Measurements from ENCODE around the gene PDE9A. TPM values are rescaled to one million over a fixed set of nuclear protein-coding genes. Genes with fewer than 3 reads are reported as not detected.

The PDE9A gene
- total RNA-seq, 1 donor = not detected

DNA sequence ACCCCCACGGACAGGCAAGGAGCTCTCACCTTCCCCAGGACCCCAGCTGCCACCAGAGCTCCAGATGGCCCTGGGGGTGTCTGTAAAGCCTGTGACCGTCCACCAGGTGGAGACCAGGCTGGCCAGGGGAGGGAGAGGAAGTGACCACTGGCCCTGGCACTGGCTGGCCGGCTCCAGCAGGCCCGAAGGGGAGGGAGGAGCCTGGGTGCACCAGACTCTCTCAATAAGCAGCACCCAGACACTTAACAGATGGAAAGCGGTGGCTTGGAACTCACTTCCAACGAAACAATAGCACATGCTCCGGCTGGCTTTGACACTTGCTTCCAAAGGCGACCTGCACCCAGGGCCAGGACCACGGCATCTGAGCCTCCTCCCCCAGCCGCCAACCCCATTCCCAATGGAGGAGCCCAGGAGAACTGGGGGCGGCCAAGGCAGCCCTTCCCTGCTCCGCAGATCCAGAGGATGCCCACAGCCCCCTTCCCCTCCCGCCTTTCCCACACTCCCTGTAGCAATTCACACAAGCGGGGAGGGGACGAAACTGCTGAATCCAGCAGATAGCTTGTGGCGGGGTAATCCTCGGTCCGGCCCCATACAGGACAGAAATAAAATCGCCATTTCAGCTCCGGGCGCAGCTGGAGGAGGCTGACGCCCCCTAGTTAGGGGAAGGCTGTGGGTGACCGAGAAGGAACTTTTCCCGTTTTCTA, 742 bp upstream of the PDE9A start:
- no peak for DNase-seq (ENCODE audit: low read depth)
- no peak overlapping the region for H3K4me3 ChIP-seq (ENCODE audit: low read depth, low read length)
- TF ChIP-seq, protein P1, sequence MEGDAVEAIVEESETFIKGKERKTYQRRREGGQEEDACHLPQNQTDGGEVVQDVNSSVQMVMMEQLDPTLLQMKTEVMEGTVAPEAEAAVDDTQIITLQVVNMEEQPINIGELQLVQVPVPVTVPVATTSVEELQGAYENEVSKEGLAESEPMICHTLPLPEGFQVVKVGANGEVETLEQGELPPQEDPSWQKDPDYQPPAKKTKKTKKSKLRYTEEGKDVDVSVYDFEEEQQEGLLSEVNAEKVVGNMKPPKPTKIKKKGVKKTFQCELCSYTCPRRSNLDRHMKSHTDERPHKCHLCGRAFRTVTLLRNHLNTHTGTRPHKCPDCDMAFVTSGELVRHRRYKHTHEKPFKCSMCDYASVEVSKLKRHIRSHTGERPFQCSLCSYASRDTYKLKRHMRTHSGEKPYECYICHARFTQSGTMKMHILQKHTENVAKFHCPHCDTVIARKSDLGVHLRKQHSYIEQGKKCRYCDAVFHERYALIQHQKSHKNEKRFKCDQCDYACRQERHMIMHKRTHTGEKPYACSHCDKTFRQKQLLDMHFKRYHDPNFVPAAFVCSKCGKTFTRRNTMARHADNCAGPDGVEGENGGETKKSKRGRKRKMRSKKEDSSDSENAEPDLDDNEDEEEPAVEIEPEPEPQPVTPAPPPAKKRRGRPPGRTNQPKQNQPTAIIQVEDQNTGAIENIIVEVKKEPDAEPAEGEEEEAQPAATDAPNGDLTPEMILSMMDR (IDR thresholded peaks at IDR 0.05; ENCODE audit: insufficient read depth, low read length) = peak; percentile 7

DNA sequence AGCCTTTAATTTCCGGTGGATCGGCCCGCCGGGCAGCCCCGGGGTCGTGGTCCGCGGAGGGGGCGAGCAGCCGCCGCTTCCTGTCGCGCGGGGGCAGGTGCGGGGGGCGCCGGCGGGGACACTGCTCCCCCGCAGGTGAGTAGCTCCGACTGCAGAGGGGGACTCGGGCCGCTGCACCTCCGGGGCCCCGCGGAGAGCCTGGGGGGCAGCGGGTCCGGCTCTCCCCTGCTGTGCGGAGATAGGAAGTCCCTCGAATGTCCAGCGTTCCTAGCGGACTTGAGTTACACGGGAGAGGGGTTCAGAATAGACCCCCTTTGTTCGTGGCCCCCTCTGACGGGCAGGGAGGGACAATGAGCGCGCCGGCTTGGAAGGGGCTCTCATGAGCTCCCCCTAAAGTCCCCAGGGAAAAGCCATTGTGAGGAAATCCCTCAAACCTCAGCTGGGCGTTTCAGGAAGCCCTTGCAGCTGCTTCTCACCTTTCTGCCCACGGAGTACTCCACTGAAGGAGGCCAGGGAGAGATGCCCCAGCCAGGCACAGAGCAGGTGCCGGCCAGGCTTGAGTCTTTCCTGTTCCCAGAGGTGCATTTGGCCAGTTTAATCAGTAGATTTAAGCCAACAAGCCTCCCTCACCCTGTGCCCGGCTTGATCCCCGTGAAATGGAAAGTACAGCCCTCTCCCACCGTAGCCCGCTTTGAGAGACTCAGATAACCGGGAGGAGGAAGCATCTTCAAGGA, 925 bp downstream of the PDE9A start:
- H3K4me3 ChIP-seq (ENCODE audit: low read depth, low read length) = no peak overlapping the region
- TF ChIP-seq, protein P1 (IDR thresholded peaks at IDR 0.05; ENCODE audit: insufficient read depth, low read length) = no peak
- DNase-seq (ENCODE audit: low read depth) = no peak

DNA sequence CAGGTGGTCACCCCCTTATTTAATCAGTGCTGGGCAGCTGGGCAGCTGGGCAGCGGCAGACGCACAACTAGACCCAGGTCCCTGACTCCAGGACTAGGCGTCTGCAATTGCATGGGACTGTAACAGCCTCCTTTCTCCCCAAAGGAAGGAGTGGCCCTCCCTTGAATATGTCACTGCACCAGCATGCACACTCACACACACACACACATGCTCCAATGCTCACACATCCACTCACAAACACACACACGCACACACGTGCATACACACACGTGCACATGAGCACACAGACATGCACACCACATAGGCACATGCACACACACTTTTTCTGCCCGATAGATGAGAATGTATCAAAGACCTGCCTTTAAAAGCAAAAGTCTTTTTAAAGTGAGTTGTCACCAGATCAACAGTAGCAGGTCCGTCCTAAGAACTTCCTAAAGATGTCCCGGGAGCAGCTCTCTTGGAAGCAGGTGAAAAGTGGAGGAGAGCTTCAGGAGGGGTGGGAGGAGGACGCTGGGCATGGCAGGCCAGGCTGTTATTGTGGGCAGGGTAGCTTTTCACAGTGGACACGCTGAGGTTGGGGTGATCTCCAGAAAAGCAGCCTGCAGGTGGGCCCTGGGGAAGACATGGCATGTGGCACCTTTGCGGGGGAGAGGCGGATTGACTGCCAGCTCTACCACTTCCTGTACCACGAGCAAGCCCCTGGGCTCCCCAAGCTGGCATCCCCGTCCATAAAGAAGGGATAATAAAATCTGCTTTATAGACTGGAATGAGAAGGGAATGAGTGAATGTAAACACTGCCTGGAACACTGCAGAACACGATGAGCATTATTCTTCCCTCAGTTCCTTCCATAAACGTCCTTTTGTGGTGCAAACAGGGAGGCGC, 1.7 kb downstream of the PDE9A start:
- TF ChIP-seq, protein P1 (IDR thresholded peaks at IDR 0.05; ENCODE audit: insufficient read depth, low read length) = no peak
- no peak overlapping the region for H3K4me3 ChIP-seq (ENCODE audit: low read depth, low read length)
- no peak for DNase-seq (ENCODE audit: low read depth)

DNA sequence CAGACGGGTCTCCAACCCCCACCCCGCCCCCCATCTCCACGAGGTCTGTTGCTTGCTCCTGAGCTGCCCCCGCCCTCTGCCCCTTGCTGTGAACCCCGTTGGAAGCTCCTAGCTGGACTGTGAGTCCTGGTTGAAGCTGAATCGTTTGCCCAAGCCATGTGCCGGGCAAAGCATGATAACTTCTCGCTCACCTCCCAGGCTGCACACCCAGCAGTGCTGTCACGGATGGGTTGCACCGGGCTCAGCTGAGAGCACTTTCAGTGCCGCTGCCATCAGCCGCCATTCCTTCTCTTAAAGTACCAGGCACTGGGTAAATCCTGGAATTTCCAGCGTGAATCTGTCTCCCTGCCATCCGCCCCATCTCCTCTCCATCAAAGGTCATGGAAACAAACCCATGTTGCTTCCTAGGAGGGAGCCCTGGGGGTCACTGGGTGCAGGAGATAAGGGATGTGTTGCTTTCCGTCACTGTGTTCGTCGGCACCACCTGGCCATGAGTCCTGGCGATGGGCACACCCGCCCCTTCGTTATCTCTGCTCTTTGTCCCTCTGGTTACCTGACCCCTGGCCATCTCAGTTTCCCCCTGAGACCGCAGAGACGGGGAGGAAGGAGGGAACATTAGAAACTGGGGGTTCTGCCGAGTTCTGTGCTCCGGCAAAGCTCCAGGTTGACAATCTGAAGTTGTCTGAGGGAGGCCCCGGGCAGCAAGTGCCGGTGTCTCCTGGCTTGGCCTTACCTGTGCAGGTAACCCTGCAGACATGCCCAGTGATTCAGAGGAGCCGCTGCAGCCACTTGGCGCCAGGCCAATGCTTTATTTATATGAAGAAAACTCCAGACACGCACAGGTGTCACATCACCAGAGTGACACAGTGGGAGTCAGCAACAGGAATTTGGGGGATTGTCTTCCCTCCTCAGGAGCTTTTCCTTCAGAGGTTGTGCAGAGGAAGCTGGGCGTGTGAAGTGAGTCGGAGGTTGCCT, 2.7 kb downstream of the PDE9A start:
- no peak overlapping the region for H3K4me3 ChIP-seq (ENCODE audit: low read depth, low read length)
- no peak for DNase-seq (ENCODE audit: low read depth)
- TF ChIP-seq, protein P1 (IDR thresholded peaks at IDR 0.05; ENCODE audit: insufficient read depth, low read length) = no peak

DNA sequence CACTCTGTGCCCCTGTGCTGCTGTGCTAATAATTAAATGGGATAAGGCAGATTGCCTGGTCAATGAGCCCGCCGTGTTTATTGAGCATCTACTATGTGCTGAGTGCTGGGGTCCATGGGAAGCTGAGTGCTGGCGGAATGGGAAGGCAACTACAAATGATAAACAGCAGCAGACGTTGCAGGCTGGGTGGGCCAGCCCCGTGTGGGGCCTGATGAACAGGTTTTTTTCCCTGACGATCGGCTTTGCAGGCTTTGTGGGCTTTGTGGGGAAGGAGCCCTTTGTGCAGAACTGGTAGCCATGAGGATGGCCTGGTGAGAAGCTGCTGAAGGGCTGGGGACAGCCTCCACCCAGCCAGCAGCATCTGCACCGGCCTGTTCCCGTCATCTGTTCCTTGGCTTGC, 3.5 kb downstream of the PDE9A start:
- no peak for DNase-seq (ENCODE audit: low read depth)
- TF ChIP-seq, protein P1 (IDR thresholded peaks at IDR 0.05; ENCODE audit: insufficient read depth, low read length) = no peak
- H3K4me3 ChIP-seq (ENCODE audit: low read depth, low read length) = no peak overlapping the region
